HG03045 (cell line): Measurements from ENCODE around the gene RPL37.
"Not testable (repeated sequence)": the region's sequence is repeated elsewhere in the genome, so short reads cannot be mapped to it uniquely, and the experiment has no call there.

Experiments used
- ATAC-seq: cut with Tn5 transposase; IDR thresholded peaks from one replicate; pipeline ENCODE4 v1.9.1; 2021; ENCODE audit warnings: mild to moderate bottlenecking, moderate library complexity; ENCODE audit not compliant: unreplicated experiment

Gene RPL37

GRCh38 chr5:40798012-40798800, 36.8 kb downstream of the RPL37 start, which contains the start of gene PRKAA1:
Gene PRKAA1, minus strand, starts transcription at chr5:40798374. Its CDS starts 185 bp downstream, at chr5:40798189.
- ATAC-seq, result peak; percentile 97

- ATAC-seq, result peak; percentile 50
Measured at GRCh38 chr5:40797273-40798011, 37.6 kb downstream of the RPL37 start.

- no peak for ATAC-seq
Measured at GRCh38 chr5:40796487-40796889, 38.5 kb downstream of the RPL37 start.

- not testable (repeated sequence) for ATAC-seq
Measured at GRCh38 chr5:40794877-40795276, 40.1 kb downstream of the RPL37 start.

- not testable (repeated sequence) for ATAC-seq
Measured at GRCh38 chr5:40794340-40794739, 40.7 kb downstream of the RPL37 start.

- not testable (repeated sequence) for ATAC-seq
Measured at GRCh38 chr5:40792691-40793090, 42.3 kb downstream of the RPL37 start.

GRCh38 chr5:40791715-40792139, 43.3 kb downstream of the RPL37 start:
- ATAC-seq, result no peak

- no peak for ATAC-seq
Measured at GRCh38 chr5:40790947-40791593, 44.0 kb downstream of the RPL37 start.

- not testable (repeated sequence) for ATAC-seq
Measured at GRCh38 chr5:40788941-40789340, 46.1 kb downstream of the RPL37 start.

GRCh38 chr5:40787986-40788385, 47.0 kb downstream of the RPL37 start:
- no peak for ATAC-seq

- ATAC-seq, result not testable (repeated sequence)
Measured at GRCh38 chr5:40786664-40787063, 48.4 kb downstream of the RPL37 start.

GRCh38 chr5:40784916-40785315, 50.1 kb downstream of the RPL37 start:
- no peak for ATAC-seq

- ATAC-seq, result no peak
Measured at GRCh38 chr5:40784027-40784653, 50.9 kb downstream of the RPL37 start.

- ATAC-seq, result no peak
Measured at GRCh38 chr5:40781843-40782409, 53.1 kb downstream of the RPL37 start.

GRCh38 chr5:40780858-40781257, 54.2 kb downstream of the RPL37 start:
- no peak for ATAC-seq

- no peak for ATAC-seq
Measured at GRCh38 chr5:40780199-40780598, 54.8 kb downstream of the RPL37 start.

GRCh38 chr5:40779561-40779960, 55.5 kb downstream of the RPL37 start:
- ATAC-seq, result no peak

- ATAC-seq, result no peak
Measured at GRCh38 chr5:40778133-40778532, 56.9 kb downstream of the RPL37 start.

- ATAC-seq, result no peak
Measured at GRCh38 chr5:40776658-40776977, 58.4 kb downstream of the RPL37 start.

- no peak for ATAC-seq
Measured at GRCh38 chr5:40775846-40776657, 59.0 kb downstream of the RPL37 start.
